Coronary artery (tissue), 2 donors: ENCODE measurements around the gene SLC5A3.

ENCODE experiments used
- DNase-seq: peaks from one replicate; pipeline ENCODE4 v3.0.0-alpha.2; 2017; ENCODE audit warnings: low spot score
- H3K27ac ChIP-seq, 2 donors: fragments of 200-600 bp; sonication (generic); one replicate each; pipeline ENCODE4 v1.5.1; 2016 to 2019
- H3K4me3 ChIP-seq: fragments of 200-600 bp; sonication (generic); 2 replicates; pipeline ENCODE4 v1.5.1; 2016; ENCODE audit warnings: mild to moderate bottlenecking, moderate library complexity
- CTCF ChIP-seq: fragments of 200-600 bp; sonication (generic); IDR thresholded peaks from one replicate; pipeline ENCODE4 v1.5.1; 2019; ENCODE audit warnings: antibody characterized with exemption

The SLC5A3 gene

GRCh38 chr21:34112316-34113033 is 39.1 kb downstream of the SLC5A3 start:
- H3K27ac ChIP-seq, result no peak overlapping the region
- TF ChIP-seq CTCF, result no peak
- DNase-seq, result no peak
- H3K4me3 ChIP-seq, result no peak overlapping the region

- no peak overlapping the region for H3K4me3 ChIP-seq
- no peak for TF ChIP-seq CTCF
- DNase-seq, result no peak
- H3K27ac ChIP-seq, result no peak overlapping the region
These were observed 40.5 kb downstream of the SLC5A3 start for GRCh38 chr21:34113842-34114241.

DNA sequence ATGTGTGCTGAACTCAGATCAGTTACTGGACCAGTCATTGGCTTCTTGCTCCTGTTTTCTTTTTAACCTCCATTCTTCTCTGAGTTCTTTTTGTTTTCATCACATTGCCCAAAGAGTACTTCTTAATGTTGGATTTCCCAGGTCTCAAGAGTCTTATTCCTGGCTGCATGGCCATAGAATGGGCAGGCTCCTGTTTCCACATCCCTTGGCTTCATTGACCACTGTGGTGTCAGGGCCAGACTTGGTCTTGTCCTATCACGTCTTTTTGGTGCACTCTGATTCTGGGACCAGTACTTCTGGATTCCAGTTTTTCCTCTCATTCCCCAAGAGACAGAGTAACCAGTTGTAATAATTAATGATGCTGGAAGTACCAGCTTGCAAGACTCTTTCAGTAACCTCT is 41.8 kb downstream of the SLC5A3 start:
- no peak for TF ChIP-seq CTCF
- DNase-seq, result no peak
- H3K27ac ChIP-seq, result no peak overlapping the region
- no peak overlapping the region for H3K4me3 ChIP-seq

GRCh38 chr21:34116569-34116968 is 43.2 kb downstream of the SLC5A3 start:
- Histone ChIP-seq H3K27ac (no peak overlapping the region), H3K4me3 (no peak overlapping the region)
- no peak for TF ChIP-seq CTCF
- DNase-seq, result no peak

DNA sequence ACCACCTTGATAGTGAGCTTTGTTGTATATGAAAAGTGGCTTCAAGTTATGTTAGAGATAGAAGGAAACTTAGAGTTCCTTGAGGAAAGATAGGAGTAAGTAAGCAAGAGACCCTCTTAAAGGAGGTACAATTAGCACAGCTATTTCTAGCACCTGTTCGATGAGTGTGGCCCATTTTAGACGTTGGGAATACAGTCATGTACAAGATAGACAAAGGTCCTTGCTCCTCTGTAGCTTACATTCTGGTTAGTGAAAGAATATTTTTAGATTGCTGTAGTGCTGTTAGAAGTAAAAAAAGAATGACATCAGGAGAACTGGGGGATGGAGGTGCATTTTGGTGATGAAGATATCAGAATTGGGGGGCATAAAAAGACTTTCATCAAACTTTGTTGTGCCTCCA is 47.5 kb downstream of the SLC5A3 start:
- no peak overlapping the region for H3K4me3 ChIP-seq
- H3K27ac ChIP-seq, result no peak overlapping the region
- no peak for TF ChIP-seq CTCF
- DNase-seq, result no peak

- no peak overlapping the region for H3K4me3 ChIP-seq
- no peak overlapping the region for H3K27ac ChIP-seq
- no peak for DNase-seq
- no peak for TF ChIP-seq CTCF
These were observed 48.7 kb downstream of the SLC5A3 start for GRCh38 chr21:34122047-34122446.
